ENCODE measurements around the gene RNF121. TPM values are rescaled to one million over a fixed set of nuclear protein-coding genes. Genes with fewer than 3 reads are reported as not detected.

Gene RNF121
- total and polyA plus RNA-seq, 2 of the 13 experiments (the other 11 are each of a cell fraction or from before 2014, with no cell fraction given): 28.6 to 44.3 TPM

- TF ChIP-seq ARID5B (CRISPR knock-in tag; IDR thresholded peaks at IDR 0.05) (no peak), SRF (IDR thresholded peaks at IDR 0.05; ENCODE audit: low read depth, low read length) (no peak), ARNTL (CRISPR knock-in tag; IDR thresholded peaks at IDR 0.05) (0 out of 2 replicates have a peak, but pooled peaks have one; percentile 25), TOPORS (CRISPR knock-in tag; IDR thresholded peaks at IDR 0.05) (no peak), YEATS4 (CRISPR knock-in tag; IDR thresholded peaks at IDR 0.05; ENCODE audit: borderline replicate concordance) (peak; percentile 50; the same call in 1 of the 2 replicates), IKZF1 (IDR thresholded peaks at IDR 0.05) (no peak), ZNF777 (CRISPR knock-in tag; IDR thresholded peaks at IDR 0.05) (no peak), ZBTB20 (CRISPR knock-in tag; IDR thresholded peaks at IDR 0.05; ENCODE audit: borderline replicate concordance, low read depth) (peak; percentile 51; the same call in 1 of the 2 replicates), ZSCAN25 (CRISPR knock-in tag; IDR thresholded peaks at IDR 0.05) (peak; percentile 75; the same call in 1 of the 2 replicates), NR2F2 (IDR thresholded peaks at IDR 0.05; ENCODE audit: borderline replicate concordance, low read depth) (no peak; the same call in 1 of the 2 replicates), ZNF572 (CRISPR knock-in tag; IDR thresholded peaks at IDR 0.05) (no peak), HIC2 (CRISPR knock-in tag; IDR thresholded peaks at IDR 0.05; ENCODE audit: low read depth) (no peak), MAFG (CRISPR knock-in tag; IDR thresholded peaks at IDR 0.05) (no peak), STAG1 (CRISPR knock-in tag; IDR thresholded peaks at IDR 0.05) (no peak), PTBP1 (IDR thresholded peaks at IDR 0.05; ENCODE audit: low read depth, low read length, poor library complexity, severe bottlenecking) (no peak), RFXAP (CRISPR knock-in tag; IDR thresholded peaks at IDR 0.05; ENCODE audit: borderline replicate concordance) (0 out of 2 replicates have a peak, but pooled peaks have one; percentile 27), RNF2 (conservative IDR thresholded peaks at IDR 0.05; ENCODE audit: low read depth) (peak; percentile 62), ZNF296 (CRISPR knock-in tag; conservative IDR thresholded peaks at IDR 0.05) (no peak), SRSF4 (IDR thresholded peaks at IDR 0.05; ENCODE audit: low read depth, low read length, poor library complexity, severe bottlenecking) (no peak)
Measured at GRCh38 chr11:71927820-71928736, 768 bp upstream of the RNF121 start, which contains the start of gene XNDC1N (continued).

Measured in HepG2 (cell line).